K562 (cell line): ENCODE measurements around the gene ZDHHC16. TPM values are rescaled to one million over a fixed set of nuclear protein-coding genes. Genes with fewer than 3 reads are reported as not detected.

Experiments used
- DNMT1 ChIP-seq: fragments of 450-650 bp; IDR thresholded peaks from 2 replicates; pipeline ENCODE4 v1.6.1; 2016; ENCODE audit warnings: antibody characterized with exemption, mild to moderate bottlenecking
- ERF ChIP-seq: fragments of 450-650 bp; formaldehyde crosslinking; IDR thresholded peaks from 2 replicates; pipeline ENCODE4 v1.4.0; 2020; ENCODE audit warnings: mild to moderate bottlenecking, mixed read lengths
- FOXJ3 ChIP-seq: sonication (generic); formaldehyde crosslinking; IDR thresholded peaks from 2 replicates; pipeline ENCODE4 v1.4.0; 2020; ENCODE audit warnings: mild to moderate bottlenecking, missing genetic modification reagents
- HDAC6 ChIP-seq: IDR thresholded peaks from 2 replicates; pipeline ENCODE4 v1.6.1; 2012; ENCODE audit warnings: low read depth, mild to moderate bottlenecking, control low read depth, inconsistent platforms, low read length, moderate library complexity
- RAD51 ChIP-seq: fragments of 450-650 bp; IDR thresholded peaks from 2 replicates; pipeline ENCODE4 v1.7.1; 2016; ENCODE audit warnings: low read depth, mild to moderate bottlenecking, borderline replicate concordance
- RCOR1 ChIP-seq, 2 experiments: IDR thresholded peaks; 2 replicates each; pipeline ENCODE4 v1.6.1; 2012; ENCODE audit warnings: low read depth in 2 of 2, low read length in 2 of 2, borderline replicate concordance in 1 of 2, improper control_type of control experiment in 1 of 2
- SMARCE1 ChIP-seq: fragments of 450-650 bp; IDR thresholded peaks from 2 replicates; pipeline ENCODE4 v1.7.1; 2016; ENCODE audit warnings: mild to moderate bottlenecking
- SPI1 ChIP-seq: IDR thresholded peaks from 2 replicates; pipeline ENCODE4 v1.6.1; 2011; ENCODE audit warnings: low read depth, low read length, control low read depth, borderline replicate concordance
- SRF ChIP-seq, 2 experiments: fragments of 250-450, 450-650 bp in 1 of 2; sonication (Bioruptor Pico) in 1 of 2; sonication (generic) in 1 of 2; formaldehyde crosslinking; IDR thresholded peaks; 2 replicates each; pipeline versions ENCODE4 v1.5.0 to v1.5.1; 2020 to 2022; ENCODE audit warnings: mild to moderate bottlenecking in 1 of 2, missing genetic modification reagents in 1 of 2
- STAT5A ChIP-seq: IDR thresholded peaks from 2 replicates; pipeline ENCODE4 v1.6.1; 2012; ENCODE audit warnings: low read length, inconsistent platforms, borderline replicate concordance
- ZBED1 ChIP-seq: IDR thresholded peaks from 2 replicates; pipeline ENCODE4 v1.6.1; 2014
- ZNF551 ChIP-seq: fragments of 250-450 bp; sonication (Bioruptor Pico); IDR thresholded peaks from 2 replicates; pipeline ENCODE4 v1.5.0; 2021; ENCODE audit warnings: mild to moderate bottlenecking, moderate library complexity
- ZNF75A ChIP-seq: fragments of 450-650 bp; formaldehyde crosslinking; IDR thresholded peaks from 2 replicates; pipeline ENCODE4 v1.4.0; 2020; ENCODE audit warnings: mild to moderate bottlenecking
- polyA plus RNA-seq, 8 experiments: library from polyadenylated mRNA; depleted of rRNA in 4 of 8; stranded (reverse) in 5 of 8; unstranded in 3 of 8; fragments of >200 nt; fragmentation: Nextera tagmentation in 2 of 8; fragmentation: Illumina TruSeq in 1 of 8; extraction: Ambion mirVana in 2 of 8; extraction: Trizol in 1 of 8; gene quantifications; 2 replicates each; pipeline versions ENCODE4 v1.2.1 to v1.2.3, GENCODE V29; 2011 to 2014; ENCODE audit warnings: inconsistent platforms in 1 of 8, missing spikeins in 1 of 8
- total RNA-seq, 7 experiments: library from RNA; depleted of rRNA in 6 of 7; stranded (reverse); fragments of >200 nt in 6 of 7; fragmentation: Illumina TruSeq in 2 of 7; extraction: Trizol in 2 of 7; gene quantifications; 2 replicates each; pipeline versions ENCODE4 v1.2.1 to v1.2.3, GENCODE V29; 2011 to 2021; ENCODE audit warnings: low replicate concordance in 1 of 7
- TF ChIP-seq, protein P1 (sequence below): sonication (generic); formaldehyde crosslinking; IDR thresholded peaks from 2 replicates; pipeline ENCODE4 v1.8.0; 2023; ENCODE audit warnings: missing genetic modification reagents, mild to moderate bottlenecking, borderline replicate concordance
- TF ChIP-seq, protein P2 (sequence below), 2 experiments: fragments of 200-800 bp in 1 of 2; sonication (Bioruptor generic) in 1 of 2; sonication (generic) in 1 of 2; formaldehyde crosslinking in 1 of 2; IDR thresholded peaks in 1 of 2; conservative IDR thresholded peaks in 1 of 2; 2 replicates each; pipeline versions ENCODE4 v1.5.0 to v1.6.1; 2016 to 2020; ENCODE audit warnings: missing compliant biosample characterization in 1 of 2, missing genetic modification characterization in 1 of 2, missing genetic modification reagents in 1 of 2
- TF ChIP-seq, protein P3 (sequence below): fragments of 150-350 bp; conservative IDR thresholded peaks from 2 replicates; pipeline ENCODE4 v1.6.1; 2014; ENCODE audit warnings: low read length
- TF ChIP-seq, protein P4 (sequence below): fragments of 250-450 bp; sonication (Bioruptor Pico); IDR thresholded peaks from 2 replicates; pipeline ENCODE4 v1.8.0; 2021; ENCODE audit warnings: borderline replicate concordance, mild to moderate bottlenecking, moderate library complexity; ENCODE audit not compliant: poor library complexity, severe bottlenecking

ZDHHC16 gene
- total and polyA plus RNA-seq, 9 of the 15 experiments (the other 6 are each of a cell fraction or from before 2014, with no cell fraction given): 12.5 to 33.8 (median 21.3) TPM

DNA sequence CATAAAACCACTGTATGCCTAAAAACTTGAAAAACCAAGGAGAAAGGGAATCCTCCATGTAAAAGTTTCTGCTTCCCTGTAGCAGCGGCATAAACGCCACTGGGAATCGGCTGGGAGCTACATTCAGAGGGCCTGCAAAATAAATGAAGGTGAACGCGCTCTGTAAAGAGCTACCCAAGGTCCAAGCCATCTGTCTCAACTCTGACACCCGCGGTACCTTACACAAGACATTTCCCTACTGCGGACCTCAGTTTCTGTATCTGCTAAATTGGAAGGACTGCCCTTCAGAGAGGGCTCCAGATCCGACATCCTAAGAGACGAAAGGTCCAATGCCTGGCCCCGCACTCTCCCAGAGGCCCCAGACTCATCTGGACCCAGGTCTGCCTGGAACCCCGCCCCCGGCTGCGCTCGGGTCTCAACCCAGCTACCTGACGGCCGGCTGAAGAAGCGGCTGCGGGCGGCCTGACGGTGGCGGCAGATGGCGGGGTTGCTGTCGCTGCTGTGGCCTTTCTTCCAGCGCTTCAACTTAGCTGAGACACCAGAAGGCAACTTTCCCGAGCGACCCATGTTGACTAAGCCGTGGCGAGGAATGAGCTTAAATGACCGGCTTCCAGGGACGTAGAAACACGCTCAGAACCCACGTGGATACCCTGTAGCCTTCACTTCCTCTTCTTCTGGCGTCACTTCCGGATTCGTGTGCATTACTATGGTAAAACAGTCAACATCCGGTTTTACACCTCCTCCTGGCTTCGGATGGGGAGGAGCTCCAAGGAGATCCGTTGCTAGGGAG, 45.1 kb upstream of the ZDHHC16 start, which contains the start of gene RRP12 (continued):
- TF ChIP-seq, protein P1, sequence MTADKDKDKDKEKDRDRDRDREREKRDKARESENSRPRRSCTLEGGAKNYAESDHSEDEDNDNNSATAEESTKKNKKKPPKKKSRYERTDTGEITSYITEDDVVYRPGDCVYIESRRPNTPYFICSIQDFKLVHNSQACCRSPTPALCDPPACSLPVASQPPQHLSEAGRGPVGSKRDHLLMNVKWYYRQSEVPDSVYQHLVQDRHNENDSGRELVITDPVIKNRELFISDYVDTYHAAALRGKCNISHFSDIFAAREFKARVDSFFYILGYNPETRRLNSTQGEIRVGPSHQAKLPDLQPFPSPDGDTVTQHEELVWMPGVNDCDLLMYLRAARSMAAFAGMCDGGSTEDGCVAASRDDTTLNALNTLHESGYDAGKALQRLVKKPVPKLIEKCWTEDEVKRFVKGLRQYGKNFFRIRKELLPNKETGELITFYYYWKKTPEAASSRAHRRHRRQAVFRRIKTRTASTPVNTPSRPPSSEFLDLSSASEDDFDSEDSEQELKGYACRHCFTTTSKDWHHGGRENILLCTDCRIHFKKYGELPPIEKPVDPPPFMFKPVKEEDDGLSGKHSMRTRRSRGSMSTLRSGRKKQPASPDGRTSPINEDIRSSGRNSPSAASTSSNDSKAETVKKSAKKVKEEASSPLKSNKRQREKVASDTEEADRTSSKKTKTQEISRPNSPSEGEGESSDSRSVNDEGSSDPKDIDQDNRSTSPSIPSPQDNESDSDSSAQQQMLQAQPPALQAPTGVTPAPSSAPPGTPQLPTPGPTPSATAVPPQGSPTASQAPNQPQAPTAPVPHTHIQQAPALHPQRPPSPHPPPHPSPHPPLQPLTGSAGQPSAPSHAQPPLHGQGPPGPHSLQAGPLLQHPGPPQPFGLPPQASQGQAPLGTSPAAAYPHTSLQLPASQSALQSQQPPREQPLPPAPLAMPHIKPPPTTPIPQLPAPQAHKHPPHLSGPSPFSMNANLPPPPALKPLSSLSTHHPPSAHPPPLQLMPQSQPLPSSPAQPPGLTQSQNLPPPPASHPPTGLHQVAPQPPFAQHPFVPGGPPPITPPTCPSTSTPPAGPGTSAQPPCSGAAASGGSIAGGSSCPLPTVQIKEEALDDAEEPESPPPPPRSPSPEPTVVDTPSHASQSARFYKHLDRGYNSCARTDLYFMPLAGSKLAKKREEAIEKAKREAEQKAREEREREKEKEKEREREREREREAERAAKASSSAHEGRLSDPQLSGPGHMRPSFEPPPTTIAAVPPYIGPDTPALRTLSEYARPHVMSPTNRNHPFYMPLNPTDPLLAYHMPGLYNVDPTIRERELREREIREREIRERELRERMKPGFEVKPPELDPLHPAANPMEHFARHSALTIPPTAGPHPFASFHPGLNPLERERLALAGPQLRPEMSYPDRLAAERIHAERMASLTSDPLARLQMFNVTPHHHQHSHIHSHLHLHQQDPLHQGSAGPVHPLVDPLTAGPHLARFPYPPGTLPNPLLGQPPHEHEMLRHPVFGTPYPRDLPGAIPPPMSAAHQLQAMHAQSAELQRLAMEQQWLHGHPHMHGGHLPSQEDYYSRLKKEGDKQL: 0 out of 2 replicates have a peak, but pooled peaks have one; percentile 39
- TF ChIP-seq DNMT1 (no peak), ZNF551 (CRISPR knock-in tag) (no peak), SRF (CRISPR knock-in tag; IDR thresholded peaks at IDR 0.05) (no peak), RAD51 (no peak), FOXJ3 (CRISPR knock-in tag) (peak; percentile 91), STAT5A (no peak), ERF (no peak), HDAC6 (no peak), SPI1 (peak; percentile 97), SMARCE1 (no peak), RCOR1 (IDR thresholded peaks at IDR 0.05; ENCODE audit: borderline replicate concordance in 1 of 2, low read depth in 2 of 2, low read length in 2 of 2) (peak in 1 of 2 experiments; percentile 42; a peak in 1 of 4 replicates), ZNF75A (CRISPR knock-in tag) (no peak), ZBED1 (no peak)
- TF ChIP-seq, protein P2, sequence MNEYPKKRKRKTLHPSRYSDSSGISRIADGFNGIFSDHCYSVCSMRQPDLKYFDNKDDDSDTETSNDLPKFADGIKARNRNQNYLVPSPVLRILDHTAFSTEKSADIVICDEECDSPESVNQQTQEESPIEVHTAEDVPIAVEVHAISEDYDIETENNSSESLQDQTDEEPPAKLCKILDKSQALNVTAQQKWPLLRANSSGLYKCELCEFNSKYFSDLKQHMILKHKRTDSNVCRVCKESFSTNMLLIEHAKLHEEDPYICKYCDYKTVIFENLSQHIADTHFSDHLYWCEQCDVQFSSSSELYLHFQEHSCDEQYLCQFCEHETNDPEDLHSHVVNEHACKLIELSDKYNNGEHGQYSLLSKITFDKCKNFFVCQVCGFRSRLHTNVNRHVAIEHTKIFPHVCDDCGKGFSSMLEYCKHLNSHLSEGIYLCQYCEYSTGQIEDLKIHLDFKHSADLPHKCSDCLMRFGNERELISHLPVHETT (CRISPR knock-in tag; conservative IDR thresholded peaks at IDR 0.05 in 1 of 2, IDR thresholded peaks at IDR 0.05 in 1 of 2): no peak
- TF ChIP-seq, protein P3, sequence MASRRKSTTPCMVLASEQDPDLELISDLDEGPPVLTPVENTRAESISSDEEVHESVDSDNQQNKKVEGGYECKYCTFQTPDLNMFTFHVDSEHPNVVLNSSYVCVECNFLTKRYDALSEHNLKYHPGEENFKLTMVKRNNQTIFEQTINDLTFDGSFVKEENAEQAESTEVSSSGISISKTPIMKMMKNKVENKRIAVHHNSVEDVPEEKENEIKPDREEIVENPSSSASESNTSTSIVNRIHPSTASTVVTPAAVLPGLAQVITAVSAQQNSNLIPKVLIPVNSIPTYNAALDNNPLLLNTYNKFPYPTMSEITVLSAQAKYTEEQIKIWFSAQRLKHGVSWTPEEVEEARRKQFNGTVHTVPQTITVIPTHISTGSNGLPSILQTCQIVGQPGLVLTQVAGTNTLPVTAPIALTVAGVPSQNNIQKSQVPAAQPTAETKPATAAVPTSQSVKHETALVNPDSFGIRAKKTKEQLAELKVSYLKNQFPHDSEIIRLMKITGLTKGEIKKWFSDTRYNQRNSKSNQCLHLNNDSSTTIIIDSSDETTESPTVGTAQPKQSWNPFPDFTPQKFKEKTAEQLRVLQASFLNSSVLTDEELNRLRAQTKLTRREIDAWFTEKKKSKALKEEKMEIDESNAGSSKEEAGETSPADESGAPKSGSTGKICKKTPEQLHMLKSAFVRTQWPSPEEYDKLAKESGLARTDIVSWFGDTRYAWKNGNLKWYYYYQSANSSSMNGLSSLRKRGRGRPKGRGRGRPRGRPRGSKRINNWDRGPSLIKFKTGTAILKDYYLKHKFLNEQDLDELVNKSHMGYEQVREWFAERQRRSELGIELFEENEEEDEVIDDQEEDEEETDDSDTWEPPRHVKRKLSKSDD: no peak
- TF ChIP-seq, protein P4, sequence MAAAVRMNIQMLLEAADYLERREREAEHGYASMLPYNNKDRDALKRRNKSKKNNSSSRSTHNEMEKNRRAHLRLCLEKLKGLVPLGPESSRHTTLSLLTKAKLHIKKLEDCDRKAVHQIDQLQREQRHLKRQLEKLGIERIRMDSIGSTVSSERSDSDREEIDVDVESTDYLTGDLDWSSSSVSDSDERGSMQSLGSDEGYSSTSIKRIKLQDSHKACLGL (CRISPR knock-in tag): peak; percentile 96
